Transverse colon (tissue), 4 donors: Measurements from ENCODE around the gene RCAN1. TPM values are rescaled to one million over a fixed set of nuclear protein-coding genes. Genes with fewer than 3 reads are reported as not detected.

Experiments used
- DNase-seq: peaks from one replicate; pipeline ENCODE4 v3.0.0-alpha.2; 2019
- H3K27ac ChIP-seq, 4 donors: fragments of 200-600 bp; sonication (generic); 2 replicates each; pipeline ENCODE4 v1.5.1; 2016 to 2018; ENCODE audit warnings: inconsistent platforms in 4 of 4
- H3K27me3 ChIP-seq: fragments of 200-600 bp; sonication (generic); 2 replicates; pipeline ENCODE4 v1.5.1; 2017; ENCODE audit warnings: inconsistent platforms
- H3K36me3 ChIP-seq, 4 donors: fragments of 200-600 bp; sonication (generic); 2 replicates each; pipeline ENCODE4 v1.5.1; 2017 to 2019; ENCODE audit warnings: inconsistent platforms in 4 of 4
- H3K4me1 ChIP-seq, 4 donors: fragments of 200-600 bp; sonication (generic); 2 replicates each; pipeline ENCODE4 v1.5.1; 2017 to 2020; ENCODE audit warnings: inconsistent platforms in 4 of 4
- H3K4me3 ChIP-seq, 4 donors: fragments of 200-600 bp; sonication (generic); 1 replicate in 1 of 4; 2 replicates in 3 of 4; pipeline versions ENCODE4 v1.5.1 to v1.6.1; 2017 to 2019; ENCODE audit warnings: inconsistent platforms in 4 of 4
- H3K9me3 ChIP-seq, 2 donors: fragments of 200-600 bp; sonication (generic); 2 replicates each; pipeline ENCODE4 v1.5.1; 2017 to 2019; ENCODE audit warnings: inconsistent platforms in 2 of 2
- CTCF ChIP-seq, 5 experiments: fragments of 200-600 bp in 3 of 5; fragments of 450-650 bp in 2 of 5; sonication (generic) in 3 of 5; IDR thresholded peaks; 1 replicate in 2 of 5; 2 replicates in 3 of 5; pipeline ENCODE4 v1.5.1; 2016 to 2017; ENCODE audit warnings: antibody characterized with exemption in 5 of 5, inconsistent platforms in 3 of 5, mild to moderate bottlenecking in 2 of 5, moderate library complexity in 1 of 5
- EP300 ChIP-seq: sonication (generic); formaldehyde crosslinking; IDR thresholded peaks from one replicate; pipeline ENCODE4 v1.6.1; 2017; ENCODE audit warnings: antibody characterized with exemption, low read depth
- POLR2A ChIP-seq: fragments of 450-650 bp; IDR thresholded peaks from one replicate; pipeline ENCODE4 v1.6.1; 2016; ENCODE audit warnings: antibody characterized with exemption, mild to moderate bottlenecking, moderate library complexity
- POLR2AphosphoS5 ChIP-seq, 3 donors: sonication (generic); formaldehyde crosslinking; IDR thresholded peaks; one replicate each; pipeline ENCODE4 v1.6.1; 2016; ENCODE audit warnings: antibody characterized with exemption in 3 of 3
- WGBS, 2 donors: methylation state at CpG; one replicate each; pipeline ENCODE4 v1.1.5; 2018; ENCODE audit warnings: low coverage in 1 of 2; 5-methylcytosine and 5-hydroxymethylcytosine counted together
- in situ Hi-C, 4 donors: fragments of 200-750 bp; cut with MboI; loops; one replicate each; pipeline versions ENCODE4 v1.15.0 to v1.15.1; 2017; ENCODE audit warnings: low sequenced_read_pairs in 3 of 4, low pct_ligation_motif_present in 1 of 4, low pct_unique_long_range_greater_than_20kb in 1 of 4
- intact Hi-C: fragments of 100-400 bp; cut with DNase I; formaldehyde crosslinking; loops from one replicate; pipeline ENCODE4 v1.15.1; 2023; ENCODE audit warnings: low total_unique reads
- total RNA-seq, 4 donors: library from RNA; depleted of rRNA; stranded (reverse); fragments of >200 nt; gene quantifications; one replicate each; pipeline ENCODE4 v1.1.0, GENCODE V29; 2016

The RCAN1 gene
- total RNA-seq, 4 donors from 2014 or later = 39.5 to 68.8 (median 57.8) TPM

GRCh38 chr21:34595457-34595856 lies 19.5 kb downstream of the RCAN1 start:
- peak overlapping the region in 3 of 4 donors; percentile 35 to 60 (median 45) for H3K27ac ChIP-seq
- no peaks in the 10 kb centered on the region for H3K27me3 ChIP-seq
- no peaks in the 10 kb centered on the region for H3K9me3 ChIP-seq
- H3K4me3 ChIP-seq = no peak overlapping the region
- in situ Hi-C loops = no loop called here
- WGBS, 2 donors = 83% methylated on average over 8 of the region's 8 CpGs; no CpG with 5 or more reads in 1 of the 2 donors
- intact Hi-C loops = loop anchor here (5.0 kb wide), 1 partner anchor 68 kb away; no protein-coding TSS in a partner anchor
- no peaks in the 10 kb centered on the region for H3K36me3 ChIP-seq
- DNase-seq = no peak
- TF ChIP-seq EP300 (no peak), POLR2A (no peak), CTCF (IDR thresholded peaks at IDR 0.05) (no peak), POLR2AphosphoS5 (IDR thresholded peaks at IDR 0.05) (no peak)
- H3K4me1 ChIP-seq = peaks cover 23 to 66% (median 31%) of the 10 kb centered on the region in 4 donors

DNA sequence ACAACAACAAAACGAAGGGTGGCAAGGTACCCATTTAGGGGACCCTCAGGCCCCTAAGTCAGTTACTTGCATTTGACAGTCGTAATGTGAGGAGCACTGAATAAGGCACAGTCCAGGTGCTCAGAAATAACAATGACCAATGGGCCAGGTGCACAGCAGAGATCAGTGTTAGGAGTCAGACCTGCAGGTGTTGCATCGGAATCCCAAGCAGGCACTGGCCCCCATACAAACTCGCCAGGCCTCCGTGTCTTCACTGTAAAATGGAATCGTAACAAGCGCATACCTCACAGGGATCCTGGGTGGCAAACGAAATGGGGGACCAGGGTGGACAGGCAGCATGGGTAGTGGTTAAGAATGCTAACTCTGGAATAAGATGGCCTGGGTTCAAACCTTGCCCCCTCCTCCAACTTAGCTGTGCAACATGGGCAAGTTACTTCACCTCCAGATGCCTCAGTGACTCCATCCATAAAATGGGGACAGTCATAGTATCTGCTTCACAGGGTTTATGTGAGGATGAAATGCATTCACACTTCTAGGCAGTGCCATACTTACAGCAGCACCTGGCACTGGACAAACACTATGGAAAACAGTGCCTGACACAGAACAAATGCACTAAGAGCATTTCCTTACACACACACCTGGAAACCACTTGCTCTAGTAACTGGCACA lies 20.2 kb downstream of the RCAN1 start:
- Histone ChIP-seq H3K27ac (peak overlapping the region in 3 of 4 donors; percentile 14 to 60 (median 45)), H3K27me3 (no peaks in the 10 kb centered on the region), H3K4me3 (no peak overlapping the region), H3K4me1 (peaks cover 23 to 66% (median 31%) of the 10 kb centered on the region in 4 donors), H3K9me3 (no peaks in the 10 kb centered on the region), H3K36me3 (no peaks in the 10 kb centered on the region)
- intact Hi-C loops (loop anchor here (5.0 kb wide), 1 partner anchor 67 kb away; no protein-coding TSS in a partner anchor), in situ Hi-C loops (no loop called here)
- TF ChIP-seq CTCF (IDR thresholded peaks at IDR 0.05) (no peak), POLR2AphosphoS5 (IDR thresholded peaks at IDR 0.05) (no peak), POLR2A (no peak), EP300 (no peak)
- 84 to 100% methylated on average over 1 to 8 of the region's 8 CpGs for WGBS, 2 donors
- DNase-seq = no peak

DNA sequence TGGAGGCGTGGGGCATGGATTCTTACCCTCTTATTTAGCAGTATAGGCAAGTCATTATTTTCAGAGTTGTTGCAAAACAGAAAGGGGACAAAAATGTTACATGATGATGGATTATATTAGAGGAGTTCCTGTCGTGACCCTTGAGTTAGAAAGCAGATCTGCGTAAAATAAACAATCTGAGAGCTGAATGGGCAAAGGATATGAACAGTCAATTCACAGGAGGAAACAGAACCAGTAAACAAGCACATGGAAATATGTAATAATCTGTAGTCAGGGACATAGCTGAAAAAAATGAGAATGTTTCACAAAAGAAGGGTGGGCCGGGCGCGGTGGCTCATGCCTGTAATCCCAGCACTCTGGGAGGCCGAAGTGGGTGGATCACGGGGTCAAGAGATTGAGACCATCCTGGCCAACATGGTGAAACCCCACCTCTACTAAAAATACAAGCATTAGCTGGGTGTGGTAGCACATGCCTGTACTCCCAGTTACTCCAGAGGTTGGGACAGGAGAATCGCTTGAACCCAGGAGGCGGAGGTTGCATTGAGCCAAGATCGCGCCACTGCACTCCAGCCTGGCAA lies 20.9 kb downstream of the RCAN1 start:
- peaks cover 23 to 66% (median 31%) of the 10 kb centered on the region in 4 donors for H3K4me1 ChIP-seq
- H3K27ac ChIP-seq = peak overlapping the region in 3 of 4 donors; percentile 45 to 75 (median 72)

More for the DNA sequence above, 20.9 kb downstream of the RCAN1 start:
- TF ChIP-seq CTCF (IDR thresholded peaks at IDR 0.05) (no peak), POLR2AphosphoS5 (IDR thresholded peaks at IDR 0.05) (peak in 1 of 3 donors; percentile 31)
- Histone ChIP-seq H3K4me3 (no peak overlapping the region), H3K27me3 (no peaks in the 10 kb centered on the region), H3K9me3 (no peaks in the 10 kb centered on the region), H3K36me3 (no peaks in the 10 kb centered on the region)
- WGBS, 2 donors = 63 to 80% methylated on average over 7 to 12 of the region's 12 CpGs
- intact Hi-C loops = no loop called here
- DNase-seq = no peak
- in situ Hi-C loops = no loop called here
